ENCODE results near the gene DRG1. TPM values are rescaled to one million over a fixed set of nuclear protein-coding genes. Genes with fewer than 3 reads are reported as not detected.

Gene DRG1
- total and polyA plus RNA-seq, 2 donors, result 45.5 to 64.2 TPM

GRCh38 chr22:31446208-31446607, 46.8 kb downstream of the DRG1 start:
- Histone ChIP-seq H3K4me3 (ENCODE audit: low read length in 2 of 2) (no peak overlapping the region), H3K27me3 (ENCODE audit: control insufficient read depth in 2 of 2, insufficient read depth in 1 of 2, low read length in 1 of 2) (no peaks in the 10 kb centered on the region), H3K36me3 (ENCODE audit: control insufficient read depth in 2 of 2, insufficient read depth in 2 of 2, low read length in 1 of 2) (peaks cover 39 to 53% of the 10 kb centered on the region in 2 donors), H3K4me1 (ENCODE audit: control insufficient read depth in 2 of 2, insufficient read depth in 2 of 2, low read length in 2 of 2) (no peaks in the 10 kb centered on the region), H3K9me3 (ENCODE audit: control insufficient read depth in 2 of 2, insufficient read depth in 1 of 2, low read length in 1 of 2) (no peaks in the 10 kb centered on the region), H3K27ac (ENCODE audit: low read depth in 1 of 2, low read length in 1 of 2) (no peak overlapping the region)
- DNase-seq (ENCODE audit: low read depth in 6 of 9, low spot score in 9 of 9), result no peak
- 95% methylated on average over 3 of the region's 3 CpGs for WGBS

GRCh38 chr22:31446767-31447166, 47.4 kb downstream of the DRG1 start:
- DNase-seq (ENCODE audit: low read depth in 6 of 9, low spot score in 9 of 9), result no peak
- no peak overlapping the region for H3K27ac ChIP-seq (ENCODE audit: low read depth in 1 of 2, low read length in 1 of 2)
- 98% methylated on average over 2 of the region's 2 CpGs for WGBS
- no peak overlapping the region for H3K4me3 ChIP-seq (ENCODE audit: low read length in 2 of 2)
- peaks cover 34 to 49% of the 10 kb centered on the region in 2 donors for H3K36me3 ChIP-seq (ENCODE audit: control insufficient read depth in 2 of 2, insufficient read depth in 2 of 2, low read length in 1 of 2)
- H3K4me1 ChIP-seq (ENCODE audit: control insufficient read depth in 2 of 2, insufficient read depth in 2 of 2, low read length in 2 of 2), result no peaks in the 10 kb centered on the region
- H3K27me3 ChIP-seq (ENCODE audit: control insufficient read depth in 2 of 2, insufficient read depth in 1 of 2, low read length in 1 of 2), result no peaks in the 10 kb centered on the region
- no peaks in the 10 kb centered on the region for H3K9me3 ChIP-seq (ENCODE audit: control insufficient read depth in 2 of 2, insufficient read depth in 1 of 2, low read length in 1 of 2)

- WGBS, result 98% methylated on average over 3 of the region's 3 CpGs
- Histone ChIP-seq H3K27ac (ENCODE audit: low read depth in 1 of 2, low read length in 1 of 2) (no peak overlapping the region), H3K4me1 (ENCODE audit: control insufficient read depth in 2 of 2, insufficient read depth in 2 of 2, low read length in 2 of 2) (no peaks in the 10 kb centered on the region), H3K9me3 (ENCODE audit: control insufficient read depth in 2 of 2, insufficient read depth in 1 of 2, low read length in 1 of 2) (no peaks in the 10 kb centered on the region), H3K36me3 (ENCODE audit: control insufficient read depth in 2 of 2, insufficient read depth in 2 of 2, low read length in 1 of 2) (peaks cover 30 to 48% of the 10 kb centered on the region in 2 donors), H3K4me3 (ENCODE audit: low read length in 2 of 2) (no peak overlapping the region), H3K27me3 (ENCODE audit: control insufficient read depth in 2 of 2, insufficient read depth in 1 of 2, low read length in 1 of 2) (no peaks in the 10 kb centered on the region)
- no peak for DNase-seq (ENCODE audit: low read depth in 6 of 9, low spot score in 9 of 9)
Measured at GRCh38 chr22:31447337-31447736, 47.9 kb downstream of the DRG1 start.

GRCh38 chr22:31448382-31448781, 49.0 kb downstream of the DRG1 start:
- H3K36me3 ChIP-seq (ENCODE audit: control insufficient read depth in 2 of 2, insufficient read depth in 2 of 2, low read length in 1 of 2), result peaks cover 23 to 46% of the 10 kb centered on the region in 2 donors
- H3K27me3 ChIP-seq (ENCODE audit: control insufficient read depth in 2 of 2, insufficient read depth in 1 of 2, low read length in 1 of 2), result no peaks in the 10 kb centered on the region
- over 99% methylated on average over 2 of the region's 2 CpGs for WGBS

GRCh38 chr22:31449506-31449905, 50.1 kb downstream of the DRG1 start:
- 86% methylated on average over 4 of the region's 4 CpGs for WGBS
- no peaks in the 10 kb centered on the region for H3K27me3 ChIP-seq (ENCODE audit: control insufficient read depth in 2 of 2, insufficient read depth in 1 of 2, low read length in 1 of 2)
- H3K9me3 ChIP-seq (ENCODE audit: control insufficient read depth in 2 of 2, insufficient read depth in 1 of 2, low read length in 1 of 2), result no peaks in the 10 kb centered on the region
- no peak overlapping the region for H3K4me3 ChIP-seq (ENCODE audit: low read length in 2 of 2)
- DNase-seq (ENCODE audit: low read depth in 6 of 9, low spot score in 9 of 9), result no peak
- no peaks in the 10 kb centered on the region for H3K4me1 ChIP-seq (ENCODE audit: control insufficient read depth in 2 of 2, insufficient read depth in 2 of 2, low read length in 2 of 2)
- no peak overlapping the region for H3K27ac ChIP-seq (ENCODE audit: low read depth in 1 of 2, low read length in 1 of 2)
- peaks cover 21 to 51% of the 10 kb centered on the region in 2 donors for H3K36me3 ChIP-seq (ENCODE audit: control insufficient read depth in 2 of 2, insufficient read depth in 2 of 2, low read length in 1 of 2)

More at GRCh38 chr22:31448382-31448781, 49.0 kb downstream of the DRG1 start:
- Histone ChIP-seq H3K9me3 (ENCODE audit: control insufficient read depth in 2 of 2, insufficient read depth in 1 of 2, low read length in 1 of 2) (no peaks in the 10 kb centered on the region), H3K27ac (ENCODE audit: low read depth in 1 of 2, low read length in 1 of 2) (no peak overlapping the region), H3K4me3 (ENCODE audit: low read length in 2 of 2) (no peak overlapping the region), H3K4me1 (ENCODE audit: control insufficient read depth in 2 of 2, insufficient read depth in 2 of 2, low read length in 2 of 2) (no peaks in the 10 kb centered on the region)
- DNase-seq (ENCODE audit: low read depth in 6 of 9, low spot score in 9 of 9), result no peak

- Histone ChIP-seq H3K9me3 (ENCODE audit: control insufficient read depth in 2 of 2, insufficient read depth in 1 of 2, low read length in 1 of 2) (no peaks in the 10 kb centered on the region), H3K27ac (ENCODE audit: low read depth in 1 of 2, low read length in 1 of 2) (no peak overlapping the region)
- DNase-seq (ENCODE audit: low read depth in 6 of 9, low spot score in 9 of 9), result peak in 6 of 9 donors; percentile 2 to 55 (median 20)
Measured at GRCh38 chr22:31451709-31452571, 52.5 kb downstream of the DRG1 start.

GRCh38 chr22:31461699-31462098, 62.3 kb downstream of the DRG1 start:
- peaks cover 41 to 55% of the 10 kb centered on the region in 2 donors for H3K36me3 ChIP-seq (ENCODE audit: control insufficient read depth in 2 of 2, insufficient read depth in 2 of 2, low read length in 1 of 2)
- no peaks in the 10 kb centered on the region for H3K27me3 ChIP-seq (ENCODE audit: control insufficient read depth in 2 of 2, insufficient read depth in 1 of 2, low read length in 1 of 2)
- H3K9me3 ChIP-seq (ENCODE audit: control insufficient read depth in 2 of 2, insufficient read depth in 1 of 2, low read length in 1 of 2), result no peaks in the 10 kb centered on the region
- WGBS, result 99% methylated on average over 3 of the region's 3 CpGs
- H3K4me1 ChIP-seq (ENCODE audit: control insufficient read depth in 2 of 2, insufficient read depth in 2 of 2, low read length in 2 of 2), result no peaks in the 10 kb centered on the region
- H3K27ac ChIP-seq (ENCODE audit: low read depth in 1 of 2, low read length in 1 of 2), result no peak overlapping the region
- DNase-seq (ENCODE audit: low read depth in 6 of 9, low spot score in 9 of 9), result no peak
- no peak overlapping the region for H3K4me3 ChIP-seq (ENCODE audit: low read length in 2 of 2)

More at GRCh38 chr22:31451709-31452571, 52.5 kb downstream of the DRG1 start:
- Histone ChIP-seq H3K4me1 (ENCODE audit: control insufficient read depth in 2 of 2, insufficient read depth in 2 of 2, low read length in 2 of 2) (no peaks in the 10 kb centered on the region), H3K27me3 (ENCODE audit: control insufficient read depth in 2 of 2, insufficient read depth in 1 of 2, low read length in 1 of 2) (no peaks in the 10 kb centered on the region), H3K36me3 (ENCODE audit: control insufficient read depth in 2 of 2, insufficient read depth in 2 of 2, low read length in 1 of 2) (peaks cover 12 to 56% of the 10 kb centered on the region in 2 donors), H3K4me3 (ENCODE audit: low read length in 2 of 2) (no peak overlapping the region)
- 94% methylated on average over 5 of the region's 5 CpGs for WGBS

- Histone ChIP-seq H3K36me3 (ENCODE audit: control insufficient read depth in 2 of 2, insufficient read depth in 2 of 2, low read length in 1 of 2) (peaks cover 45 to 51% of the 10 kb centered on the region in 2 donors), H3K4me1 (ENCODE audit: control insufficient read depth in 2 of 2, insufficient read depth in 2 of 2, low read length in 2 of 2) (no peaks in the 10 kb centered on the region), H3K27me3 (ENCODE audit: control insufficient read depth in 2 of 2, insufficient read depth in 1 of 2, low read length in 1 of 2) (no peaks in the 10 kb centered on the region), H3K27ac (ENCODE audit: low read depth in 1 of 2, low read length in 1 of 2) (no peak overlapping the region), H3K9me3 (ENCODE audit: control insufficient read depth in 2 of 2, insufficient read depth in 1 of 2, low read length in 1 of 2) (no peaks in the 10 kb centered on the region), H3K4me3 (ENCODE audit: low read length in 2 of 2) (no peak overlapping the region)
- WGBS, result 97% methylated on average over 2 of the region's 2 CpGs
- no peak for DNase-seq (ENCODE audit: low read depth in 6 of 9, low spot score in 9 of 9)
Measured at GRCh38 chr22:31465307-31465706, 65.9 kb downstream of the DRG1 start.

GRCh38 chr22:31474743-31475142, 75.3 kb downstream of the DRG1 start:
- no peak overlapping the region for H3K4me3 ChIP-seq (ENCODE audit: low read length in 2 of 2)
- no peaks in the 10 kb centered on the region for H3K27me3 ChIP-seq (ENCODE audit: control insufficient read depth in 2 of 2, insufficient read depth in 1 of 2, low read length in 1 of 2)
- 98% methylated on average over 2 of the region's 2 CpGs for WGBS
- no peak overlapping the region for H3K27ac ChIP-seq (ENCODE audit: low read depth in 1 of 2, low read length in 1 of 2)
- H3K36me3 ChIP-seq (ENCODE audit: control insufficient read depth in 2 of 2, insufficient read depth in 2 of 2, low read length in 1 of 2), result peaks cover 19 to 24% of the 10 kb centered on the region in 2 donors
- no peaks in the 10 kb centered on the region for H3K4me1 ChIP-seq (ENCODE audit: control insufficient read depth in 2 of 2, insufficient read depth in 2 of 2, low read length in 2 of 2)
- H3K9me3 ChIP-seq (ENCODE audit: control insufficient read depth in 2 of 2, insufficient read depth in 1 of 2, low read length in 1 of 2), result no peaks in the 10 kb centered on the region
- no peak for DNase-seq (ENCODE audit: low read depth in 6 of 9, low spot score in 9 of 9)

All from thymus (tissue), 11 donors.